ENCODE data around the gene ZFAND3. TPM values are rescaled to one million over a fixed set of nuclear protein-coding genes. Genes with fewer than 3 reads are reported as not detected.
A peak's percentile ranks its signal among the peaks of the same experiment; 100 is the strongest.

The ZFAND3 gene
- polyA plus RNA-seq, 1 of the 3 experiments (the other 2 are of a cell fraction), result 16.7 TPM

DNA sequence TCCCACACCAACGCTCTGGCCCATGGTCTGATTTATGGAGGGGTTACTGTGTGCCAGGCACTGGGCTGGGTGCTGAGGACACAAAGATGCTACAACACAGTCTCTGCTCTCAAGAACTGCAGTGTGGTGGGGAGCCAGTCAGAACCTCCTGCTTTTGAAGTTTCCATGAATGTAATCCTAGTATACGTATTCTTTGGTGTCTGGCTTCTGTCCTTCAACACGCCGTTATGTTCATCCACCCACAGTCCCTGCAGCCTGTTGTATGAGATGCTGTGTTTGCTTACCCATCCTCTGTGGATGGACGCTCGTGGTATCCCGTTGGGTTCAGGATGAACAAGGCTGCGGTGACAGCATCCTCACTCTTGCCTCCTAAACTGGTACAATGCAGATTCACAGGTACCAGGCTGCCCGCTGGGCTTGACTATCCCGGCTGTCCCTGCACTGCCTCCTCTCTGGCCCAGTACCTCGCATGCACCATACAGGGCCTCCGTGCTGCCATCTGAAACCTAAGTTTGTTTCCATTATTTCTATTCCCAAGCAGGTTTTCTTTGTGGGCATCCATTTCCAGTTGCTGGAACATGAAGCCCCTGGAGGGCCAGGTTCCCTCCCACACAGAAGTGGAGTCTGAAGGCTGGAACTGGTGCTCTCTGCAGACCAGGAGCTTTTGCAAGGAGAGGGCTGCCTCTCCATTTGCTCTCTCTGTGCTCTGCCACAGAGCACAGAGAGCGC, 364.5 kb downstream of the ZFAND3 start:
- CTCF ChIA-PET, result interaction anchor here (1.1 kb wide), 2 partner anchors 95 to 310 kb away, joined by 3 to 5 read pairs; no protein-coding TSS in a partner anchor
- H3K4me1 ChIP-seq (ENCODE audit: control insufficient read depth in 1 of 2, insufficient read depth in 2 of 2, low read depth in 1 of 2, low read length in 1 of 2), result peaks cover 0 to 35% of the 10 kb centered on the region in 2 experiments; a peak in 2 of 4 replicates

DNA sequence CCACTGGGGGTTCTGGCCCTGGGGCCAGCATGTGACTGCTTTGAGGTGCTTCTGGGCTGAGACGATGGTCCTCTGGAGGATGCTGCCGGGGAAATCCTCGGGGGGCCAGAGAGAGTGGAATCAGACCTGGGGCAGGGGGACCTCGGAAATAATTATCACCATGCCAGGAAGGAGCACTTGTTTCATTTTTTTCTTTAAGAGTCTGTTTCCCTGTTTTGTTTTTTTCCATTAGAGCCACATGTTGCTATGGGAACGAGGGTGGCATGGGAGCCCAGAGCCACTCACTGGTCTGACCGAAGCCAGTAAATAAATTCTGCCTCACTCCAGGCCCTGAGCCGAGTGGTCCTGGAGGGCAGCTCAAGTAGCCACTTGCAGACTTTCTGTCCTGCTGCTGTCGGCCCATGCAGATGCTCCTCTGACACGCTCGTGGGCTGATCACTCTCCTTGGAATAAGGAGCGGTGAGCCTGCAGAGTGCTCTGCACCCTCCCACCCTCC, 365.1 kb downstream of the ZFAND3 start:
- 72% methylated on average over 9 of the region's 11 CpGs for WGBS (ENCODE audit: low lambda C conversion rate)

More for the DNA sequence above, 364.5 kb downstream of the ZFAND3 start:
- H3K36me3 ChIP-seq (replicated peaks in 1 of 2; ENCODE audit: control insufficient read depth in 1 of 2, insufficient read depth in 2 of 2, low read length in 1 of 2), result no peaks in the 10 kb centered on the region
- WGBS (ENCODE audit: low lambda C conversion rate), result 86% methylated on average over 12 of the region's 13 CpGs
- no peak for TF ChIP-seq JUND (IDR thresholded peaks at IDR 0.05)
- TF ChIP-seq POLR2AphosphoS5 (IDR thresholded peaks at IDR 0.05; ENCODE audit: low read depth, low read length), result no peak
- TF ChIP-seq RAD21 (IDR thresholded peaks at IDR 0.05; ENCODE audit: low read length), result no peak
- TF ChIP-seq, protein P1, sequence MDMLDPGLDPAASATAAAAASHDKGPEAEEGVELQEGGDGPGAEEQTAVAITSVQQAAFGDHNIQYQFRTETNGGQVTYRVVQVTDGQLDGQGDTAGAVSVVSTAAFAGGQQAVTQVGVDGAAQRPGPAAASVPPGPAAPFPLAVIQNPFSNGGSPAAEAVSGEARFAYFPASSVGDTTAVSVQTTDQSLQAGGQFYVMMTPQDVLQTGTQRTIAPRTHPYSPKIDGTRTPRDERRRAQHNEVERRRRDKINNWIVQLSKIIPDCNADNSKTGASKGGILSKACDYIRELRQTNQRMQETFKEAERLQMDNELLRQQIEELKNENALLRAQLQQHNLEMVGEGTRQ (IDR thresholded peaks at IDR 0.05; ENCODE audit: borderline replicate concordance, low read depth, low read length), result no peak
- no peak for TF ChIP-seq FOXJ3 (CRISPR knock-in tag; IDR thresholded peaks at IDR 0.05)
- TF ChIP-seq CHD2 (IDR thresholded peaks at IDR 0.05; ENCODE audit: low read length, partially characterized antibody), result no peak
- TF ChIP-seq EP300 (IDR thresholded peaks at IDR 0.05; ENCODE audit: borderline replicate concordance in 1 of 2, low read depth in 1 of 2, low read length in 1 of 2), result no peak
- TF ChIP-seq, protein P2, sequence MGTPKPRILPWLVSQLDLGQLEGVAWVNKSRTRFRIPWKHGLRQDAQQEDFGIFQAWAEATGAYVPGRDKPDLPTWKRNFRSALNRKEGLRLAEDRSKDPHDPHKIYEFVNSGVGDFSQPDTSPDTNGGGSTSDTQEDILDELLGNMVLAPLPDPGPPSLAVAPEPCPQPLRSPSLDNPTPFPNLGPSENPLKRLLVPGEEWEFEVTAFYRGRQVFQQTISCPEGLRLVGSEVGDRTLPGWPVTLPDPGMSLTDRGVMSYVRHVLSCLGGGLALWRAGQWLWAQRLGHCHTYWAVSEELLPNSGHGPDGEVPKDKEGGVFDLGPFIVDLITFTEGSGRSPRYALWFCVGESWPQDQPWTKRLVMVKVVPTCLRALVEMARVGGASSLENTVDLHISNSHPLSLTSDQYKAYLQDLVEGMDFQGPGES (IDR thresholded peaks at IDR 0.05; ENCODE audit: low read depth, low read length), result no peak
- H3K4me2 ChIP-seq, result no peak overlapping the region
- no peak overlapping the region for H2AFZ ChIP-seq (ENCODE audit: low read depth)
- H3K9me2 ChIP-seq, result no peaks in the 10 kb centered on the region
- H3K4me3 ChIP-seq (ENCODE audit: low read depth in 2 of 2, low read length in 1 of 2), result no peak overlapping the region
- H3K9me3 ChIP-seq, result no peaks in the 10 kb centered on the region
- H3K79me2 ChIP-seq (ENCODE audit: insufficient read depth), result no peaks in the 10 kb centered on the region
- no peaks in the 10 kb centered on the region for H4K20me1 ChIP-seq (ENCODE audit: insufficient read depth)
- peak overlapping the region in 1 of 2 experiments; percentile 47; a peak in 1 of 4 replicates for H3K27ac ChIP-seq (ENCODE audit: low read depth in 2 of 2, low read length in 1 of 2)
- H3F3A ChIP-seq (replicated peaks; ENCODE audit: insufficient read depth), result no peaks in the 10 kb centered on the region
- no peak overlapping the region for H3K9ac ChIP-seq
- no peak for DNase-seq
- H3K27me3 ChIP-seq (ENCODE audit: insufficient read depth), result no peaks in the 10 kb centered on the region
- POLR2A ChIA-PET, result interaction anchor here (0.6 kb wide), 1 partner anchor 479 kb away, joined by 5 read pairs; no protein-coding TSS in a partner anchor

More for the DNA sequence above, 365.1 kb downstream of the ZFAND3 start:
- Histone ChIP-seq H3K4me1 (ENCODE audit: control insufficient read depth in 1 of 2, insufficient read depth in 2 of 2, low read depth in 1 of 2, low read length in 1 of 2) (peaks cover 0 to 31% of the 10 kb centered on the region in 2 experiments; a peak in 2 of 4 replicates), H3K9me3 (no peaks in the 10 kb centered on the region), H3K27ac (ENCODE audit: low read depth in 2 of 2, low read length in 1 of 2) (peak overlapping the region in 1 of 2 experiments; percentile 47; a peak in 1 of 4 replicates), H3K9ac (no peak overlapping the region), H3K36me3 (replicated peaks in 1 of 2; ENCODE audit: control insufficient read depth in 1 of 2, insufficient read depth in 2 of 2, low read length in 1 of 2) (no peaks in the 10 kb centered on the region), H3K9me2 (no peaks in the 10 kb centered on the region), H3K79me2 (ENCODE audit: insufficient read depth) (no peaks in the 10 kb centered on the region), H3K4me3 (ENCODE audit: low read depth in 2 of 2, low read length in 1 of 2) (no peak overlapping the region), H3F3A (replicated peaks; ENCODE audit: insufficient read depth) (no peaks in the 10 kb centered on the region), H4K20me1 (ENCODE audit: insufficient read depth) (no peaks in the 10 kb centered on the region), H3K27me3 (ENCODE audit: insufficient read depth) (no peaks in the 10 kb centered on the region), H3K4me2 (no peak overlapping the region), H2AFZ (ENCODE audit: low read depth) (no peak overlapping the region)
- peak; percentile 69 for DNase-seq
- ChIA-PET POLR2A (interaction anchor here (0.6 kb wide), 1 partner anchor 479 kb away, joined by 5 read pairs; no protein-coding TSS in a partner anchor), CTCF (interaction anchor here (1.1 to 1.5 kb wide), 2 partner anchors 9 to 95 kb away, joined by 3 to 5 read pairs; no protein-coding TSS in a partner anchor)
- TF ChIP-seq MXI1 (IDR thresholded peaks at IDR 0.05; ENCODE audit: low read depth, low read length) (0 out of 2 replicates have a peak, but pooled peaks have one; percentile 18), FOSL2 (IDR thresholded peaks at IDR 0.05; ENCODE audit: borderline replicate concordance, low read depth) (no peak), GABPA (IDR thresholded peaks at IDR 0.05; ENCODE audit: low read depth) (no peak)
- TF ChIP-seq, protein P3, sequence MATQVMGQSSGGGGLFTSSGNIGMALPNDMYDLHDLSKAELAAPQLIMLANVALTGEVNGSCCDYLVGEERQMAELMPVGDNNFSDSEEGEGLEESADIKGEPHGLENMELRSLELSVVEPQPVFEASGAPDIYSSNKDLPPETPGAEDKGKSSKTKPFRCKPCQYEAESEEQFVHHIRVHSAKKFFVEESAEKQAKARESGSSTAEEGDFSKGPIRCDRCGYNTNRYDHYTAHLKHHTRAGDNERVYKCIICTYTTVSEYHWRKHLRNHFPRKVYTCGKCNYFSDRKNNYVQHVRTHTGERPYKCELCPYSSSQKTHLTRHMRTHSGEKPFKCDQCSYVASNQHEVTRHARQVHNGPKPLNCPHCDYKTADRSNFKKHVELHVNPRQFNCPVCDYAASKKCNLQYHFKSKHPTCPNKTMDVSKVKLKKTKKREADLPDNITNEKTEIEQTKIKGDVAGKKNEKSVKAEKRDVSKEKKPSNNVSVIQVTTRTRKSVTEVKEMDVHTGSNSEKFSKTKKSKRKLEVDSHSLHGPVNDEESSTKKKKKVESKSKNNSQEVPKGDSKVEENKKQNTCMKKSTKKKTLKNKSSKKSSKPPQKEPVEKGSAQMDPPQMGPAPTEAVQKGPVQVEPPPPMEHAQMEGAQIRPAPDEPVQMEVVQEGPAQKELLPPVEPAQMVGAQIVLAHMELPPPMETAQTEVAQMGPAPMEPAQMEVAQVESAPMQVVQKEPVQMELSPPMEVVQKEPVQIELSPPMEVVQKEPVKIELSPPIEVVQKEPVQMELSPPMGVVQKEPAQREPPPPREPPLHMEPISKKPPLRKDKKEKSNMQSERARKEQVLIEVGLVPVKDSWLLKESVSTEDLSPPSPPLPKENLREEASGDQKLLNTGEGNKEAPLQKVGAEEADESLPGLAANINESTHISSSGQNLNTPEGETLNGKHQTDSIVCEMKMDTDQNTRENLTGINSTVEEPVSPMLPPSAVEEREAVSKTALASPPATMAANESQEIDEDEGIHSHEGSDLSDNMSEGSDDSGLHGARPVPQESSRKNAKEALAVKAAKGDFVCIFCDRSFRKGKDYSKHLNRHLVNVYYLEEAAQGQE (IDR thresholded peaks at IDR 0.05; ENCODE audit: low read depth, low read length), result no peak

Measured in SK-N-SH (cell line).